ENCODE measurements around the gene MSH5. TPM values are rescaled to one million over a fixed set of nuclear protein-coding genes. Genes with fewer than 3 reads are reported as not detected.

Gene MSH5
- total and polyA plus RNA-seq, 2 donors: 8.4 to 15.2 TPM

DNA sequence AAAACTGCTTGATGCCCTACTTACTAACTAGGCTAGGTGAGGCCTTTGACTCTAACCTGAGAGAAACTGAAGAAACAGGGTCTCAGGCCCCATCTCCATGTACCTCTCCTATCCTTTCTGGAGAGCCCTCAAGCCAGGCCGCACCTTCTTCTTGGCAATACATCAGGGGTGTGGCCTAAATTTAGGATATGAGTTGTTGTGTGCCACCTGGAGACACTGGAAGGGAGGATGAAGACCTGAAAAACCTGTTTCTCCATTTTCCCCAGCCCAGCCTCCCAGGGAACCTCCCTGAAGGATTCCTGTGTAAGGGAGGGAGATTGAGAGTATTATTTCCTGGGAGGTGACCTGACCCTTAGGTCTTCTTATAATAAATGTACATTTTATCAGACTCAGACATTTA lies 21.5 kb upstream of the MSH5 start:
- Histone ChIP-seq H3K9me3 (ENCODE audit: control insufficient read depth in 2 of 2, insufficient read depth in 1 of 2, low read length in 1 of 2) (no peaks in the 10 kb centered on the region), H3K27me3 (ENCODE audit: control insufficient read depth in 2 of 2, insufficient read depth in 1 of 2, low read length in 1 of 2) (no peaks in the 10 kb centered on the region), H3K36me3 (ENCODE audit: control insufficient read depth in 2 of 2, insufficient read depth in 2 of 2, low read length in 1 of 2) (no peaks in the 10 kb centered on the region), H3K4me1 (ENCODE audit: control insufficient read depth in 2 of 2, insufficient read depth in 2 of 2, low read length in 2 of 2) (peaks cover 8 to 30% of the 10 kb centered on the region in 2 donors), H3K27ac (ENCODE audit: low read depth in 1 of 2, low read length in 1 of 2) (no peak overlapping the region), H3K4me3 (ENCODE audit: low read length in 2 of 2) (no peak overlapping the region)
- DNase-seq (ENCODE audit: low read depth in 6 of 9, low spot score in 9 of 9): no peak
- 94% methylated on average over 1 of the region's 1 CpG for WGBS

DNA sequence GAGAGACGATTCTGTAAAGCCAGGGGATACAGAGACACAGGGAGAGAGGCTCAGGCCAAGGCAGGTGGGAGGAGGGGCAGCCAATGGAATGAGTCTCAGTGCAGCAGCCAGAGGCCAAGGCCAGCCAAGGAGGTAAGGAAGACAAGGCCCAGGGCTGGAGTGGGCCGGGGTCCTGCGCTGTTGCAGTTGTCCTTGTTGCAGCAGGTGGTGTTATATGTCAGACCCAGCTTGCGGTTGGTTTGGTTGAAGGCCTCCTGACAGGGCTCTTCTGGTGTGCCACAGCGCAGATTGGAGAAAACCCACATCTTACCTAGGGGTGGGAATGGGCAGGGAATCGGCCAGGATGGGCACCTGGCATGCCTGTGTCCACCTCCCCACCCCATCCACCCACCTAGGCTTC lies 20.8 kb upstream of the MSH5 start:
- DNase-seq (ENCODE audit: low read depth in 6 of 9, low spot score in 9 of 9): no peak
- Histone ChIP-seq H3K36me3 (ENCODE audit: control insufficient read depth in 2 of 2, insufficient read depth in 2 of 2, low read length in 1 of 2) (peaks cover 0 to under 1% of the 10 kb centered on the region in 2 donors), H3K27ac (ENCODE audit: low read depth in 1 of 2, low read length in 1 of 2) (no peak overlapping the region), H3K4me3 (ENCODE audit: low read length in 2 of 2) (no peak overlapping the region), H3K9me3 (ENCODE audit: control insufficient read depth in 2 of 2, insufficient read depth in 1 of 2, low read length in 1 of 2) (no peaks in the 10 kb centered on the region), H3K4me1 (ENCODE audit: control insufficient read depth in 2 of 2, insufficient read depth in 2 of 2, low read length in 2 of 2) (peaks cover 7 to 30% of the 10 kb centered on the region in 2 donors), H3K27me3 (ENCODE audit: control insufficient read depth in 2 of 2, insufficient read depth in 1 of 2, low read length in 1 of 2) (no peaks in the 10 kb centered on the region)
- 93% methylated on average over 6 of the region's 6 CpGs for WGBS

DNA sequence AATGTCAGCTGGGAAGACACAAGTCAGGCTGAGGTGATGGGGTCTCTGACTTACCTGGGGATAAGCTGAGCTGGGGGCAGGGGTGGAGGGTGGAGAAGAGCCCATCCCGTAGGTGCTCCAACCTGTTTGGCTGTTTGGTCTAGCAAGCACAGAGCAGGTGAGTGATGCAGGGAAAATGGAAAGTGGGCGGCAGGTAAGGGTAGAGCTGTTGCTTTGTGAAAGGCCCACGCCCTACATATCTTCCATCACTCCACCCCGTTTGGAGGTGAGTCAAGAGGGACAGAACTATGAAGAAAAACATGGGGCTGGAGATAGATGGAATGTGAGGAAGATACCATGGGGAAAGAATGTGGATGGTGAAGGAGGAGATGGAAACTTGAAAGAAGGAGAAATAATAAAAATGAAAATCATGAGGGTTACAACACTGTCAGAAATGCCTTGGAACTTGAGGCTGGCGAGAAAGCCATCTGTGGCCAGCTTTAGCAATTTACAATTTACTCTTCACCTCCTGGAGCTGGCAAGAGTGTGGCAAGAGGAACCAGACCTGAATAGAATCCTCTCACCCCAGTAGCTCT lies 19.5 kb upstream of the MSH5 start:
- Histone ChIP-seq H3K36me3 (ENCODE audit: control insufficient read depth in 2 of 2, insufficient read depth in 2 of 2, low read length in 1 of 2) (peaks cover 0 to 5% of the 10 kb centered on the region in 2 donors), H3K27me3 (ENCODE audit: control insufficient read depth in 2 of 2, insufficient read depth in 1 of 2, low read length in 1 of 2) (no peaks in the 10 kb centered on the region), H3K9me3 (ENCODE audit: control insufficient read depth in 2 of 2, insufficient read depth in 1 of 2, low read length in 1 of 2) (no peaks in the 10 kb centered on the region), H3K4me1 (ENCODE audit: control insufficient read depth in 2 of 2, insufficient read depth in 2 of 2, low read length in 2 of 2) (peaks cover 3 to 23% of the 10 kb centered on the region in 2 donors), H3K27ac (ENCODE audit: low read depth in 1 of 2, low read length in 1 of 2) (no peak overlapping the region), H3K4me3 (ENCODE audit: low read length in 2 of 2) (no peak overlapping the region)
- no peak for DNase-seq (ENCODE audit: low read depth in 6 of 9, low spot score in 9 of 9)
- 98% methylated on average over 5 of the region's 5 CpGs for WGBS

DNA sequence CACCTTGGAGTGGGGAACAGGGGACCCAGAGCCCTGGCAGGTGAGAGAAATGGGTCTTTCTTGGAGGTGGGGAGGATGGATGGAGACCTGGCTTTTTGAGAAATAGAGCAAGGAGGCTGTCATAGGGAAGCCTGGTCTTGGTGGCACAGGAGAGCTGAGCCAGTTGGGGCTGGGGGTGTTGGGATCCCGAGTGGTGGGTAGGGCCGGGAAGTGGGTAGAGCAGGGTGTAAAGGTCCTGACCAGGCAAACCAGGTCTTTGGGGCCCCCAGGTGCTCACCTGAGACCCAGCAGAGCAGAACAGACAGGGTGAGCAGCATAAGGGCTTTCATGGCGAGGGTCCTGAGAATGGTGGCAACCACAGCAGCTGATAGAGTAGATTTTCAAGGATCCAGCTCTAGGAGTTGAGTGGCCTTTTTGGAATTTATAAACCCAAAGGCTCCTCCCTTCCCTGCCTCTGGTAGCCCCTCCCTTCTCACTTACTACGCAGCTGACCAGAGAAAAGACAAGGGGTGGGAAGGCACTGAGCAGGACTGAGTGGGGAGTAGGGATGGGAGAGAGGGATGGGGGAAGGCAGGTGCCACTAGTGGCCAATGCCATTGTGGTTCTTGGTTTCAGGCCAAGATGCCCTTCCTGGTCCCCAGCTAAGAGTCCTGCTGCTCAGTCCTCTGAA lies 18.3 kb upstream of the MSH5 start, which contains the start of gene LY6G6C:
LY6G6C (minus strand) TSS at position 396 of the 670 bp plus-strand sequence; CDS start at position 329, 67 bp downstream.
- 97% methylated on average over 4 of the region's 4 CpGs for WGBS
- Histone ChIP-seq H3K9me3 (ENCODE audit: control insufficient read depth in 2 of 2, insufficient read depth in 1 of 2, low read length in 1 of 2) (no peaks in the 10 kb centered on the region), H3K27ac (ENCODE audit: low read depth in 1 of 2, low read length in 1 of 2) (no peak within 1 kb of the TSS), H3K27me3 (ENCODE audit: control insufficient read depth in 2 of 2, insufficient read depth in 1 of 2, low read length in 1 of 2) (no peaks in the 10 kb centered on the region), H3K36me3 (ENCODE audit: control insufficient read depth in 2 of 2, insufficient read depth in 2 of 2, low read length in 1 of 2) (peaks cover 4 to 5% of the 10 kb centered on the region in 2 donors), H3K4me1 (ENCODE audit: control insufficient read depth in 2 of 2, insufficient read depth in 2 of 2, low read length in 2 of 2) (peaks cover 3 to 30% of the 10 kb centered on the region in 2 donors), H3K4me3 (ENCODE audit: low read length in 2 of 2) (no peak within 1 kb of the TSS)
- DNase-seq (ENCODE audit: low read depth in 6 of 9, low spot score in 9 of 9): no peak

DNA sequence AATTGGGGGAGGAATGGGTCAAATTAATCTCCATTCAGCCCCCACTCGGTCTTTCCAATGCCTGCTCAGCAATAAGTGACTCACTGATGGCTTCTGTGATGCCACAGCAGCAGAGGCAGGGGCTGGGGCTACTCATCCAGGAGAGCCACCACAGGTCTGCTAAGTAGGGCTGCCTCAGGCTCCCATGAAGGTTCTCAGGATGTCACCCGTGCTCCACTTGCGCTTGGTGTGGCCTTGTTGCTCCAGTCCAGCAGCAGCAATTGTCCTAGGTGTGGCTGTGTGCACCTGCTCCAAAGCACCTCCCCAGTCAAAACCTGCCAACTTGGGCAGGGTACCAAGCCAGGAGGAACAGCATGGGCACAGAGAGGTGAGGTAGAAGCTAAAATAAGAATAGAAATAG lies 17.6 kb upstream of the MSH5 start:
- no peak overlapping the region for H3K4me3 ChIP-seq (ENCODE audit: low read length in 2 of 2)
- peaks cover 5 to 8% of the 10 kb centered on the region in 2 donors for H3K36me3 ChIP-seq (ENCODE audit: control insufficient read depth in 2 of 2, insufficient read depth in 2 of 2, low read length in 1 of 2)
- H3K27ac ChIP-seq (ENCODE audit: low read depth in 1 of 2, low read length in 1 of 2): no peak overlapping the region
- H3K27me3 ChIP-seq (ENCODE audit: control insufficient read depth in 2 of 2, insufficient read depth in 1 of 2, low read length in 1 of 2): no peaks in the 10 kb centered on the region
- peaks cover 5 to 36% of the 10 kb centered on the region in 2 donors for H3K4me1 ChIP-seq (ENCODE audit: control insufficient read depth in 2 of 2, insufficient read depth in 2 of 2, low read length in 2 of 2)
- H3K9me3 ChIP-seq (ENCODE audit: control insufficient read depth in 2 of 2, insufficient read depth in 1 of 2, low read length in 1 of 2): no peaks in the 10 kb centered on the region
- WGBS: 95% methylated on average over 3 of the region's 3 CpGs
- no peak for DNase-seq (ENCODE audit: low read depth in 6 of 9, low spot score in 9 of 9)

DNA sequence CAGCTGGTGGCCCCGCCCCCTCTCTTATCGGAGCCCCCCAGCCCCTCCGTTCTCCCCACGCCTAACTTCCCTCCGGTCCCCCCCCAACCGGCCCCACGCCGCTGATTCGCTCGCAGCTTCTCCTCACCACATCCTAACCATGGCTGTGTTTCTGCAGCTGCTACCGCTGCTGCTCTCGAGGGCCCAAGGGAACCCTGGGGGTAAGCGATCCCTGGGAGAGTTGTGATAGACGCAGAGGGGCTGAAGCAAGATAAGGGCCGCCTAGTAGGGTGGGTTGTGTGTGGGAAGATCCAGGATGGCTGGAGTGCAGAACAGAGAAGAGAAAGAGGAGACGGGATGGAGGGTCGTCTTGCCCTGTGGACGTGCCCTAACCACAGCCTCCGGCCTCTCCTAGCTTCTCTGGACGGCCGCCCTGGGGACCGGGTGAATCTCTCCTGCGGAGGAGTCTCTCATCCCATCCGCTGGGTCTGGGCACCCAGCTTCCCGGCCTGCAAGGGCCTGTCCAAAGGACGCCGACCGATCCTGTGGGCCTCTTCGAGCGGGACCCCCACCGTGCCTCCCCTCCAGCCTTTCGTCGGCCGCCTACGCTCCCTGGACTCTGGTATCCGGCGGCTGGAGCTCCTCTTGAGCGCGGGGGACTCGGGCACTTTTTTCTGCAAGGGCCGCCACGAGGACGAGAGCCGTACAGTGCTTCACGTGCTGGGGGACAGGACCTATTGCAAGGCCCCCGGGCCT lies 16.4 kb upstream of the MSH5 start, which contains the start of gene MPIG6B:
MPIG6B (plus strand) TSS at position 129 of the 735 bp plus-strand sequence; CDS start at position 140, 11 bp downstream.
- no peaks in the 10 kb centered on the region for H3K9me3 ChIP-seq (ENCODE audit: control insufficient read depth in 2 of 2, insufficient read depth in 1 of 2, low read length in 1 of 2)
- H3K4me1 ChIP-seq (ENCODE audit: control insufficient read depth in 2 of 2, insufficient read depth in 2 of 2, low read length in 2 of 2): peaks cover 16 to 48% of the 10 kb centered on the region in 2 donors
- DNase-seq (ENCODE audit: low read depth in 6 of 9, low spot score in 9 of 9): peak in 4 of 9 donors; percentile 34 to 85 (median 62)
- H3K27me3 ChIP-seq (ENCODE audit: control insufficient read depth in 2 of 2, insufficient read depth in 1 of 2, low read length in 1 of 2): no peaks in the 10 kb centered on the region
- peak within 1 kb of the TSS; percentile 33 to 79 for H3K27ac ChIP-seq (ENCODE audit: low read depth in 1 of 2, low read length in 1 of 2)
- WGBS: 65% methylated on average over 46 of the region's 46 CpGs
- H3K36me3 ChIP-seq (ENCODE audit: control insufficient read depth in 2 of 2, insufficient read depth in 2 of 2, low read length in 1 of 2): peaks cover 5 to 8% of the 10 kb centered on the region in 2 donors
- H3K4me3 ChIP-seq (ENCODE audit: low read length in 2 of 2): peak within 1 kb of the TSS in 1 of 2 donors; percentile 8

DNA sequence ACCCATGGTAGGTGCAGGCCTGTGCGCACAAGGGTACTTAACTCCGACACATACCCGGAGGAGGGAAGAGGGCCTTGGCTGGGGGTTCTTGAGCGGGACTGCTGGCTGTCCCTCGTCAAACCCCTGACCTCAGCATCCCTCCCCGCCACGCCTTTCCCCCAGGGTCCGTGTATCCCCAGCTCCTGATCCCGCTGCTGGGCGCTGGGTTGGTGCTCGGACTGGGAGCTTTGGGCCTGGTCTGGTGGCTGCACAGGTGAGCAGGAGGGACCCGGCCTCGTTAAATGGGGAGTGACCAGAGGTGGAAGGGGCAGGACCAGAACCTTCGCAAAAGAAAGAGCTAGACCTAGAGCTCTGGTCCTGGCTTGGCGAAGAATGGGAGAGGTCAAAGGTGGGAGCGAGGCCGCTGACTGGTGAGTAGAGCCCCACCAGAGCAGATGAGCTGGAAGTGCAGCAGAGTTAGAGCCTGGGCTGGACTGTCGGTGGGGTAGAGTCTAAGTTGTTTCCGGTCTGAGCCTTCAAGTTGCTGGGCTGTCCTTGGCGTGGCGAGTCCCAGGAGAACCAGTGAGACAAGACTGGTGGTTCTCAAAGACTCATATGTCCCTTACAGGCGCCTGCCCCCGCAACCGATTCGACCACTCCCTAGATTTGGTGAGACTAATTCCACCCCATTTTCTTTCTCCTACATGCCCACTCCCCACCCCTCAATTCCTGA lies 15.7 kb upstream of the MSH5 start:
- Histone ChIP-seq H3K4me3 (ENCODE audit: low read length in 2 of 2) (no peak overlapping the region), H3K36me3 (ENCODE audit: control insufficient read depth in 2 of 2, insufficient read depth in 2 of 2, low read length in 1 of 2) (peaks cover 5 to 8% of the 10 kb centered on the region in 2 donors), H3K9me3 (ENCODE audit: control insufficient read depth in 2 of 2, insufficient read depth in 1 of 2, low read length in 1 of 2) (no peaks in the 10 kb centered on the region), H3K4me1 (ENCODE audit: control insufficient read depth in 2 of 2, insufficient read depth in 2 of 2, low read length in 2 of 2) (peaks cover 21 to 56% of the 10 kb centered on the region in 2 donors), H3K27me3 (ENCODE audit: control insufficient read depth in 2 of 2, insufficient read depth in 1 of 2, low read length in 1 of 2) (no peaks in the 10 kb centered on the region), H3K27ac (ENCODE audit: low read depth in 1 of 2, low read length in 1 of 2) (no peak overlapping the region)
- WGBS: 96% methylated on average over 25 of the region's 25 CpGs
- DNase-seq (ENCODE audit: low read depth in 6 of 9, low spot score in 9 of 9): no peak

DNA sequence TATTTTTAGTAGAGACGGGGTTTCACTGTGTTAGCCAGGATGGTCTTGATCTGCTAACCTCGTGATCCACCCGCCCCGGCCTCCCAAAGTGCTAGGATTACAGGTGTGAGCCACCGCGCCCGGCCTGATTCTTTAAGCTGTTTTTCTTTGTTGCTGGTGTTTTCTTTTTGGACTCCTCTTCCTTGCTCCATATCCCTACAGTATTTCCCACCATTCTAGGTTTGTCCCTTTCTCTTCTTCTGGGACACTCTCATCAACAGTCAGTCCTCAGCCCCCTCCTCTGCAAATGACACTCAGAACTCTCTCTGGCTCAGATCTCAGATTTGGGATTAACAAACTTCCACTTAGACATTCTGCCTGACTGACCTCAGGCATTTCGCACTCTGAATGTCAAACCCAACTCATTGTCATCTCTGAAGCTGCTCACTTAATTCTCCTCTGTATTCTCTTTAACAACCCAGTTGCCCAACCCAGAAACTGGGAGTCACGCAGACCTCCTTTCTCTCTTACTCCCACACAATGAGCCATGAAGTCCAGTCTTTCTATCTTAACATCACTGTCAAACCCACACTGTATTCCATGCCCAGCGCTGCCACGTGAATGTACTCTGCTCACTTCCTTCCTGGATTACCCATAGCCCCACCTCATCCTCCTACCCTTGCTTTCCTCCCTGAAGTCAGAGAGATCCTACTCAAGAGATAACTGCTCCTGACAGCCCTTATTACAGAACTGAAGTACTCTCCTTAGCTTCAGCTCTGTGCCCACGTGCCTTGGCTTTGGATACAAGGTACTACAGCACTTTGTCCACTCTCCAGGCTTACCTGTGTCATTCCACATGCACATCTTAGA lies 14.1 kb upstream of the MSH5 start:
- no peaks in the 10 kb centered on the region for H3K27me3 ChIP-seq (ENCODE audit: control insufficient read depth in 2 of 2, insufficient read depth in 1 of 2, low read length in 1 of 2)
- peaks cover 5 to 12% of the 10 kb centered on the region in 2 donors for H3K36me3 ChIP-seq (ENCODE audit: control insufficient read depth in 2 of 2, insufficient read depth in 2 of 2, low read length in 1 of 2)

More for the DNA sequence above, 14.1 kb upstream of the MSH5 start:
- 83% methylated on average over 12 of the region's 12 CpGs for WGBS
- Histone ChIP-seq H3K4me3 (ENCODE audit: low read length in 2 of 2) (no peak overlapping the region), H3K4me1 (ENCODE audit: control insufficient read depth in 2 of 2, insufficient read depth in 2 of 2, low read length in 2 of 2) (peaks cover 25 to 70% of the 10 kb centered on the region in 2 donors), H3K9me3 (ENCODE audit: control insufficient read depth in 2 of 2, insufficient read depth in 1 of 2, low read length in 1 of 2) (no peaks in the 10 kb centered on the region), H3K27ac (ENCODE audit: low read depth in 1 of 2, low read length in 1 of 2) (no peak overlapping the region)
- DNase-seq (ENCODE audit: low read depth in 6 of 9, low spot score in 9 of 9): no peak

Data from thymus (tissue), 11 donors.